22Rv1 (cell line): ENCODE measurements around the gene GLS2.

Source experiments
- ZFX ChIP-seq: fragments of 450-650 bp; IDR thresholded peaks from 2 replicates; pipeline ENCODE4 v1.6.1; 2017; ENCODE audit warnings: antibody characterized with exemption, borderline replicate concordance
- TF ChIP-seq, protein P1 (sequence below): fragments of 450-650 bp; IDR thresholded peaks from 2 replicates; pipeline ENCODE4 v1.5.1; 2017; ENCODE audit warnings: mild to moderate bottlenecking

DNA sequence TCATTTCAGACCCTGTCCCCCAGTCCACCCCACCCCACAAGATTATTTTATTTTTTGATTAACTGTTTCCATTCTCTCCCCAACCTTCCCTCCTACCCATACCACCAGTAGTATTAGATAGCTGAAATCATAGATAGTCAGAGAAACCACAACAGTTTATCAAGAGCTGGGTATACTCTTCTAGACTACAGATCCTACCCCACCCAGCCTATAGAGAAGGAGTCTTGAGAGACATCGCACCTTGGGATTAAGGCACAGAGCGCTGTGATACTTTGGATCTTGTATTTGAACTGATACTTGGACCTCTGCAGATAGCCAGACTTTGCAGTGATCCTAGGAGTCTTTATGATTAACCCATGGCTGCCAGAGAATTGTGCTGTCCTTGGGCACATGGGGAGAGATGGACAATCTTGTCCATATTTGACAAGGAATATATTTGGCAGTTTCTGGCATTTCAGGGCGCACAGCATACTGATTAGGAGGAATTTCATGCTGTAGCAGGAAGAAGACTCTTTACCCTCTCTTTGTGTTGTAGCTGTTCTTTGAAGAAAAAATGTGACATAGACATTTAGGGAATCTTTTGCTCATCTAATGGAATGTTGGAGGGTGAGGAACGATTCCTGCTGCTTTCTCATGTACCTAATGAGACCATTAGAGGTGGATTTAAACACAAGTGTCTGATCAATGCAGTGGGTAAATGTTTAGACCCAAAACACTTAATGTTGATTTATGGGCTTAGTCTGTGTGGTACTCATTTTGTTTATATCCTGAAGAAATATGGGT is 34.6 kb upstream of the GLS2 start:
- TF ChIP-seq, protein P1, sequence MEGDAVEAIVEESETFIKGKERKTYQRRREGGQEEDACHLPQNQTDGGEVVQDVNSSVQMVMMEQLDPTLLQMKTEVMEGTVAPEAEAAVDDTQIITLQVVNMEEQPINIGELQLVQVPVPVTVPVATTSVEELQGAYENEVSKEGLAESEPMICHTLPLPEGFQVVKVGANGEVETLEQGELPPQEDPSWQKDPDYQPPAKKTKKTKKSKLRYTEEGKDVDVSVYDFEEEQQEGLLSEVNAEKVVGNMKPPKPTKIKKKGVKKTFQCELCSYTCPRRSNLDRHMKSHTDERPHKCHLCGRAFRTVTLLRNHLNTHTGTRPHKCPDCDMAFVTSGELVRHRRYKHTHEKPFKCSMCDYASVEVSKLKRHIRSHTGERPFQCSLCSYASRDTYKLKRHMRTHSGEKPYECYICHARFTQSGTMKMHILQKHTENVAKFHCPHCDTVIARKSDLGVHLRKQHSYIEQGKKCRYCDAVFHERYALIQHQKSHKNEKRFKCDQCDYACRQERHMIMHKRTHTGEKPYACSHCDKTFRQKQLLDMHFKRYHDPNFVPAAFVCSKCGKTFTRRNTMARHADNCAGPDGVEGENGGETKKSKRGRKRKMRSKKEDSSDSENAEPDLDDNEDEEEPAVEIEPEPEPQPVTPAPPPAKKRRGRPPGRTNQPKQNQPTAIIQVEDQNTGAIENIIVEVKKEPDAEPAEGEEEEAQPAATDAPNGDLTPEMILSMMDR: no peak
- TF ChIP-seq ZFX: no peak
